Transverse colon (tissue), 4 donors: Measurements from ENCODE around the gene ZNF142.

ENCODE experiments used
- POLR2AphosphoS5 ChIP-seq, 3 donors: sonication (generic); formaldehyde crosslinking; IDR thresholded peaks; one replicate each; pipeline ENCODE4 v1.6.1; 2016; ENCODE audit warnings: antibody characterized with exemption in 3 of 3
- TF ChIP-seq, protein P1 (sequence below), 5 experiments: fragments of 200-600 bp in 3 of 5; fragments of 450-650 bp in 2 of 5; sonication (generic) in 3 of 5; IDR thresholded peaks; 1 replicate in 2 of 5; 2 replicates in 3 of 5; pipeline ENCODE4 v1.5.1; 2016 to 2017; ENCODE audit warnings: antibody characterized with exemption in 5 of 5, inconsistent platforms in 3 of 5, mild to moderate bottlenecking in 2 of 5, moderate library complexity in 1 of 5

DNA sequence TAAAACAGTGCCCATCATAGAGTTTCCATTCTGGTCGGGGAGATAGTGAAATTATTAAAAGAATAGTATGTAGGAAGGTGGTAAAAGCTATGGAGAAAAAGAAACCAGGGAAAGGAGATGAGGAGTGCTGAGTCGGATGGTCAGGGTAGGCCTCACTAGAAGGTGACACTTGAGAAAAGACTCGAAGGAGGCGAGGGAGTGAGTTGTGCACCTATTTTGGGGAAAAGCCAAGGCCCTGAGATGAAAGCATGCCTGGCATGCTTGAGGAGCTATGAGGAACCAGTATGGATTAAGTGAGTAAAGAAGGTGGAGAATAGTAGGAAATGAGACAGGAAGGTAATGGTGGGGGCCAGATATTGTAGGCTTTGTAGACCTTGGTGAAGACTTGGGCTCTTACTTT is 43.9 kb upstream of the ZNF142 start:
- TF ChIP-seq, protein P1, sequence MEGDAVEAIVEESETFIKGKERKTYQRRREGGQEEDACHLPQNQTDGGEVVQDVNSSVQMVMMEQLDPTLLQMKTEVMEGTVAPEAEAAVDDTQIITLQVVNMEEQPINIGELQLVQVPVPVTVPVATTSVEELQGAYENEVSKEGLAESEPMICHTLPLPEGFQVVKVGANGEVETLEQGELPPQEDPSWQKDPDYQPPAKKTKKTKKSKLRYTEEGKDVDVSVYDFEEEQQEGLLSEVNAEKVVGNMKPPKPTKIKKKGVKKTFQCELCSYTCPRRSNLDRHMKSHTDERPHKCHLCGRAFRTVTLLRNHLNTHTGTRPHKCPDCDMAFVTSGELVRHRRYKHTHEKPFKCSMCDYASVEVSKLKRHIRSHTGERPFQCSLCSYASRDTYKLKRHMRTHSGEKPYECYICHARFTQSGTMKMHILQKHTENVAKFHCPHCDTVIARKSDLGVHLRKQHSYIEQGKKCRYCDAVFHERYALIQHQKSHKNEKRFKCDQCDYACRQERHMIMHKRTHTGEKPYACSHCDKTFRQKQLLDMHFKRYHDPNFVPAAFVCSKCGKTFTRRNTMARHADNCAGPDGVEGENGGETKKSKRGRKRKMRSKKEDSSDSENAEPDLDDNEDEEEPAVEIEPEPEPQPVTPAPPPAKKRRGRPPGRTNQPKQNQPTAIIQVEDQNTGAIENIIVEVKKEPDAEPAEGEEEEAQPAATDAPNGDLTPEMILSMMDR (IDR thresholded peaks at IDR 0.05): no peak
- TF ChIP-seq POLR2AphosphoS5 (IDR thresholded peaks at IDR 0.05): no peak
